GM18526 (cell line): ENCODE data around the gene NXF2.
"Not testable (repeated sequence)": the region's sequence is repeated elsewhere in the genome, so short reads cannot be mapped to it uniquely, and the experiment has no call there.

Experiments used
- POLR2A ChIP-seq: IDR thresholded peaks from 3 replicates; pipeline ENCODE4 v1.6.1; 2011; ENCODE audit not compliant: insufficient read length; ENCODE audit errors: extremely low read depth

NXF2 gene

GRCh38 chrX:102246893-102247292 is at the start of gene NXF2:
TSS of gene NXF2 (plus strand) at chrX:102247167. CDS start at chrX:102307079, 59,912 bp downstream.
- not testable (repeated sequence) for TF ChIP-seq POLR2A

GRCh38 chrX:102214986-102215385 is 32.0 kb upstream of the NXF2 start, which contains the start of gene TCP11X1:
TSS of gene TCP11X1 (plus strand) at chrX:102215301.
- TF ChIP-seq POLR2A: not testable (repeated sequence)

- TF ChIP-seq POLR2A: no peak
Measured at GRCh38 chrX:102338162-102338561, 91.2 kb downstream of the NXF2 start.

GRCh38 chrX:102339312-102340298 is 92.6 kb downstream of the NXF2 start:
- TF ChIP-seq POLR2A: no peak

- no peak for TF ChIP-seq POLR2A
Measured at GRCh38 chrX:102341867-102342266, 94.9 kb downstream of the NXF2 start.

- TF ChIP-seq POLR2A: no peak
Measured at GRCh38 chrX:102345916-102346315, 98.9 kb downstream of the NXF2 start.
